Astrocyte (in vitro differentiated cells and primary cell): ENCODE measurements around the gene TRIM15. TPM values are rescaled to one million over a fixed set of nuclear protein-coding genes. Genes with fewer than 3 reads are reported as not detected.

Experiments used
- DNase-seq: peaks from one replicate; pipeline ENCODE4 v3.0.0-alpha.2; 2010; ENCODE audit warnings: low read depth
- FAIRE-seq: peaks from 2 replicates; lab custom pipeline; 2011; peaks lifted over from hg19 to GRCh38; lab: Jason Lieb, UNC
- H2AFZ ChIP-seq: 2 replicates; pipeline ENCODE4 v1.6.0; 2012; ENCODE audit warnings: low read depth, low read length, inconsistent platforms
- H3K27ac ChIP-seq: 2 replicates; pipeline ENCODE4 v1.5.1; 2011; ENCODE audit warnings: low read depth, low read length, inconsistent platforms
- H3K27me3 ChIP-seq: 2 replicates; pipeline ENCODE4 v1.6.0; 2011; ENCODE audit warnings: low read length, inconsistent platforms; ENCODE audit not compliant: insufficient read depth
- H3K36me3 ChIP-seq: 2 replicates; pipeline ENCODE4 v1.5.1; 2011; ENCODE audit warnings: low read length, inconsistent platforms; ENCODE audit not compliant: insufficient read depth
- H3K4me1 ChIP-seq: 2 replicates; pipeline ENCODE4 v1.5.1; 2011; ENCODE audit warnings: low read length, inconsistent platforms; ENCODE audit not compliant: insufficient read depth
- H3K4me2 ChIP-seq: 2 replicates; pipeline ENCODE4 v1.6.0; 2012; ENCODE audit warnings: low read length, inconsistent platforms
- H3K4me3 ChIP-seq: 2 replicates; pipeline ENCODE4 v1.5.1; 2011; ENCODE audit warnings: low read depth, mild to moderate bottlenecking, low read length, inconsistent platforms; ENCODE audit not compliant: insufficient read depth
- H3K79me2 ChIP-seq: 2 replicates; pipeline ENCODE4 v1.6.0; 2012; ENCODE audit warnings: mild to moderate bottlenecking, low read length, inconsistent platforms; ENCODE audit not compliant: insufficient read depth
- H3K9ac ChIP-seq: 2 replicates; pipeline ENCODE4 v1.6.0; 2012; ENCODE audit warnings: mild to moderate bottlenecking, low read length, inconsistent platforms
- H3K9me3 ChIP-seq: 2 replicates; pipeline ENCODE4 v1.5.1; 2012; ENCODE audit warnings: low read depth, mild to moderate bottlenecking, low read length, inconsistent platforms; ENCODE audit not compliant: insufficient read depth
- H4K20me1 ChIP-seq: 2 replicates; pipeline ENCODE4 v1.6.0; 2012; ENCODE audit warnings: low read length, inconsistent platforms; ENCODE audit not compliant: insufficient read depth
- H3K27ac Mint-ChIP-seq: one replicate; pipeline ENCODE4 v1.8.0; 2021; ENCODE audit warnings: mild to moderate bottlenecking, mixed read lengths; ENCODE audit not compliant: unreplicated experiment
- H3K27me3 Mint-ChIP-seq: one replicate; pipeline ENCODE4 v1.8.0; 2021; ENCODE audit warnings: low read depth, mixed read lengths; ENCODE audit not compliant: unreplicated experiment
- H3K36me3 Mint-ChIP-seq: one replicate; pipeline ENCODE4 v1.8.0; 2021; ENCODE audit warnings: low read depth, mixed read lengths; ENCODE audit not compliant: unreplicated experiment
- H3K4me1 Mint-ChIP-seq: one replicate; pipeline ENCODE4 v1.8.0; 2021; ENCODE audit warnings: low read depth, mixed read lengths; ENCODE audit not compliant: unreplicated experiment
- H3K4me3 Mint-ChIP-seq: one replicate; pipeline ENCODE4 v1.8.0; 2021; ENCODE audit warnings: mild to moderate bottlenecking, moderate library complexity, mixed read lengths; ENCODE audit not compliant: unreplicated experiment
- H3K9me3 Mint-ChIP-seq: one replicate; pipeline ENCODE4 v1.8.0; 2021; ENCODE audit warnings: mild to moderate bottlenecking, mixed read lengths; ENCODE audit not compliant: unreplicated experiment
- EZH2 ChIP-seq: IDR thresholded peaks from 2 replicates; pipeline ENCODE4 v1.6.1; 2012; ENCODE audit warnings: mild to moderate bottlenecking, low read length, inconsistent platforms; ENCODE audit not compliant: insufficient read depth
- total RNA-seq: library from RNA; stranded (reverse); gene quantifications from 2 replicates; pipeline ENCODE4 v1.2.1, GENCODE V29; 2021
- TF ChIP-seq, protein P1 (sequence below): IDR thresholded peaks from 2 replicates; pipeline ENCODE4 v1.5.1; 2011; ENCODE audit warnings: low read depth, mild to moderate bottlenecking, inconsistent platforms, low read length, moderate library complexity; ENCODE audit not compliant: insufficient read depth

Gene TRIM15
- total RNA-seq, 1 donor from 2014 or later, result not detected

DNA sequence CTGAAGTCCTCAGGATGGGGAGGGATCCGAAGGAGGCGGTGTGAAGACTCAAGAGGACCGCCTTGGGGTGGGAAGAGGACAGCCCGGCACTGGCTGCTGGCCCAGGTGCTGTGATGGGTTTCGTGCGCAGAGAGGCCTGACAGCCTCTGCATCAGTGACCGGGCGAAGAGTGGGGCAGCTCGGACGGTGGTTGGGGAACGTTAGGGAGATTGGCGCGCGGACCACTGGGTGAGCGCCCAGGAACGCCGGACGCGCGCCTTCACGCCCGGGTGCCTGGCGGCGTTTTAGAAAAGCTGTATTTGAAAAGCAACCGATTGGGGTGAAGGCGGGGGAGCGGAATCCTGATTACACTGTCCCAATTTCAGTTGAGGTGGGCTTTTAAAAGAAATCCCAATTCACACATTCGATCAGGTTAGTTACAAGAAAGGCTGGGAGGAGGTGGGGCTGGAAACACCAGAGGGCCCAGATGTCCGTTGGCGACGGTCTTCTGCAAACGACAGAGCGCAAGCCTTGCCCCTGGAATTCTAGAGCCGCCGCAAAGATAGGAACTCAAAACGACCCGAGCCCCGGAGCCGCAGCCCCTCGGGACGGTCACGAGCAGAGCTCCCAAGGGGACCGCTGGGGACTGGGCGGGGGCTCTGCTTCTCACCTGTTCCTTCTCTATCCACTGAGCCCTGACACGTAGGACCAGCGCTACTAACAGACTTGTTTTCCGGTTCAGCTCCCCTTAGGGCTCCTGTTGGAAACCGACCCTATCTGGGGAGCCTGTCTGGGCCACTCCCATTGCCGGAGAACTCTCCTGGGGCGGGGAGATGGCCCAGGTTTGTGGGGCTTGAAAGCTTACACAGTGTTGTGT, 35.9 kb upstream of the TRIM15 start:
- TF ChIP-seq, protein P1, sequence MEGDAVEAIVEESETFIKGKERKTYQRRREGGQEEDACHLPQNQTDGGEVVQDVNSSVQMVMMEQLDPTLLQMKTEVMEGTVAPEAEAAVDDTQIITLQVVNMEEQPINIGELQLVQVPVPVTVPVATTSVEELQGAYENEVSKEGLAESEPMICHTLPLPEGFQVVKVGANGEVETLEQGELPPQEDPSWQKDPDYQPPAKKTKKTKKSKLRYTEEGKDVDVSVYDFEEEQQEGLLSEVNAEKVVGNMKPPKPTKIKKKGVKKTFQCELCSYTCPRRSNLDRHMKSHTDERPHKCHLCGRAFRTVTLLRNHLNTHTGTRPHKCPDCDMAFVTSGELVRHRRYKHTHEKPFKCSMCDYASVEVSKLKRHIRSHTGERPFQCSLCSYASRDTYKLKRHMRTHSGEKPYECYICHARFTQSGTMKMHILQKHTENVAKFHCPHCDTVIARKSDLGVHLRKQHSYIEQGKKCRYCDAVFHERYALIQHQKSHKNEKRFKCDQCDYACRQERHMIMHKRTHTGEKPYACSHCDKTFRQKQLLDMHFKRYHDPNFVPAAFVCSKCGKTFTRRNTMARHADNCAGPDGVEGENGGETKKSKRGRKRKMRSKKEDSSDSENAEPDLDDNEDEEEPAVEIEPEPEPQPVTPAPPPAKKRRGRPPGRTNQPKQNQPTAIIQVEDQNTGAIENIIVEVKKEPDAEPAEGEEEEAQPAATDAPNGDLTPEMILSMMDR, result no peak
- peak; percentile 56 for TF ChIP-seq EZH2
- no peak overlapping the region for H3K27ac Mint-ChIP-seq
- H3K4me1 Mint-ChIP-seq, result no peaks in the 10 kb centered on the region
- Histone ChIP-seq H3K36me3 (no peaks in the 10 kb centered on the region), H3K9ac (no peak overlapping the region), H3K4me1 (no peaks in the 10 kb centered on the region), H3K27ac (no peak overlapping the region), H3K27me3 (peaks cover 73% of the 10 kb centered on the region), H2AFZ (peak overlapping the region; percentile 47), H4K20me1 (no peaks in the 10 kb centered on the region), H3K79me2 (no peaks in the 10 kb centered on the region), H3K4me2 (peak overlapping the region; percentile 59), H3K9me3 (no peaks in the 10 kb centered on the region), H3K4me3 (no peak overlapping the region)
- H3K27me3 Mint-ChIP-seq, result peaks cover 75% of the 10 kb centered on the region
- H3K36me3 Mint-ChIP-seq, result no peaks in the 10 kb centered on the region
- H3K4me3 Mint-ChIP-seq, result peak overlapping the region; percentile 68
- FAIRE-seq, result no peak
- no peaks in the 10 kb centered on the region for H3K9me3 Mint-ChIP-seq
- no peak for DNase-seq

DNA sequence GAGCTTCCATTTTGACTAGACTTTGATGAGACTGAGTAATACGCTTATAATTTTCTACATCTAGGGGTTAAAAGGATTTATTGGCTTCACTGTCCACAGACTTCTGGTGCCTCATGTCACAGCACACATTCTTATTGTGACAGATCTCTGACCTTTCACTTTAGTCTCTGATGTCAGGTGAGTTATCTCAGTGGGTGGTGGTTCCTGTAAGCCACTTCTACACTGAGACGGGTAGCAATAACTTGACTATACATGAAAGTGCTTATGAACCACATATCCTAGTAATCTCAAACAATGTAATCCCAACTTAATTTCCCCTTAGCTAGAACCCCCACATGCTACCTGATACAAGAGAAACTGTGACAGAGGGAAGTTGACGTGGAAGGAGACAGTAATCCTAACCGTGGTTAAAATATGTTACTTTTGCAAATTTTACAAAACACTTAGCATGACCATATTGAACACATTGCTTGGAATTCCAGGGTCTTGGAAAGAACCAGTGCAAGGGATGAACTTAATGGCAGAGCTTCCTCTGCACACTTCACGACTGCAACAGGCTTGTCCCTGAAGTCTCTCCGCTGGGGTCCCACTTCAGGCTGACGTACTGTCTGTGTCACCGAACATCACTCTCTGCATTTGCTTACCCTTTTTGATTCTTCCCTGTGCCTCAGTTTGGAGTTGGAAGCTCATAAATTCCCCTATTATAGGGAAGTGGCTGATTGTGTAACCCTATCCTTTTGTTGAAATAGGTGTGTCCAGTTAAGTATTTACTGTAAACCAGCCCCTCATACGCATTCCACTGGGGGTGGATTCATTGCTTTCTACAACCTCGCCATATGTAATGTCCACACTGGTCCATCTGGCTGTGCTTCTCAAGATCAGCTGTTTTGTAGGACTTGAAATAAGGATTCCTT, 33.8 kb upstream of the TRIM15 start:
- TF ChIP-seq, protein P1, result no peak
- TF ChIP-seq EZH2, result no peak
- no peak overlapping the region for H3K27ac Mint-ChIP-seq
- Histone ChIP-seq H3K4me2 (no peak overlapping the region), H3K36me3 (no peaks in the 10 kb centered on the region), H3K27me3 (peaks cover 74% of the 10 kb centered on the region), H3K9me3 (no peaks in the 10 kb centered on the region), H4K20me1 (no peaks in the 10 kb centered on the region), H2AFZ (no peak overlapping the region), H3K4me3 (no peak overlapping the region), H3K27ac (no peak overlapping the region), H3K9ac (no peak overlapping the region), H3K4me1 (no peaks in the 10 kb centered on the region), H3K79me2 (no peaks in the 10 kb centered on the region)
- FAIRE-seq, result no peak
- no peaks in the 10 kb centered on the region for H3K36me3 Mint-ChIP-seq
- no peak for DNase-seq
- H3K9me3 Mint-ChIP-seq, result no peaks in the 10 kb centered on the region
- H3K27me3 Mint-ChIP-seq, result peaks cover 74% of the 10 kb centered on the region
- H3K4me3 Mint-ChIP-seq, result no peak overlapping the region
- H3K4me1 Mint-ChIP-seq, result no peaks in the 10 kb centered on the region
